Measurements from ENCODE around the gene KCNF1. TPM values are rescaled to one million over a fixed set of nuclear protein-coding genes. Genes with fewer than 3 reads are reported as not detected.

KCNF1 gene
- total and polyA plus RNA-seq, 9 donors: 0.11 to 0.30 (median 0.14) TPM; not detected in 5

DNA sequence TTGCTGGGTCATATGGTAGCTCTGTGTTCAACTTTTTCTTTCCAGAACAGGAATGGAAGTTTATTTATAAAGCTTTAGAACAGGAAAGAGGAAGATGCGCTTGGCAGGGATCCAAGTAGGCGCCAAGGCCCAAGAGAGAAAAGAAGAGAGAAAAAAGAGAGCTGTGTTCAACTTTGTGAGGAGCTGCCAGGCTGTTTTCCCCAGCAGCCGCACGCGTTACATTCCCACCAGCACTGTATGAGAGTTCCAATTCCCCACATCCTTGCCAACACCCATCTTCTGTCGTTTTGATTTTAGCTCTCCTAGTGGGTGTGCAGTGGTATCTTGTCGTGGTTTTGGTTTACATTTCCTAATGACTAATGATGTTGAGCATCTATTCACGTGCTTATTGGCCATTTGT, 51.4 kb downstream of the KCNF1 start:
- Histone ChIP-seq H3K36me3 (no peaks in the 10 kb centered on the region), H3K4me3 (no peak overlapping the region), H3K27me3 (no peaks in the 10 kb centered on the region), H3K9me3 (no peaks in the 10 kb centered on the region), H3K27ac (no peak overlapping the region), H3K4me1 (ENCODE audit: insufficient read depth) (no peaks in the 10 kb centered on the region)
- WGBS, 3 donors: 40 to 46% (median 46%) methylated on average over 8 of the region's 8 CpGs
- no peak for DNase-seq
- intact Hi-C loops (cut with DNase I): no loop called here
- TF ChIP-seq, protein P1, sequence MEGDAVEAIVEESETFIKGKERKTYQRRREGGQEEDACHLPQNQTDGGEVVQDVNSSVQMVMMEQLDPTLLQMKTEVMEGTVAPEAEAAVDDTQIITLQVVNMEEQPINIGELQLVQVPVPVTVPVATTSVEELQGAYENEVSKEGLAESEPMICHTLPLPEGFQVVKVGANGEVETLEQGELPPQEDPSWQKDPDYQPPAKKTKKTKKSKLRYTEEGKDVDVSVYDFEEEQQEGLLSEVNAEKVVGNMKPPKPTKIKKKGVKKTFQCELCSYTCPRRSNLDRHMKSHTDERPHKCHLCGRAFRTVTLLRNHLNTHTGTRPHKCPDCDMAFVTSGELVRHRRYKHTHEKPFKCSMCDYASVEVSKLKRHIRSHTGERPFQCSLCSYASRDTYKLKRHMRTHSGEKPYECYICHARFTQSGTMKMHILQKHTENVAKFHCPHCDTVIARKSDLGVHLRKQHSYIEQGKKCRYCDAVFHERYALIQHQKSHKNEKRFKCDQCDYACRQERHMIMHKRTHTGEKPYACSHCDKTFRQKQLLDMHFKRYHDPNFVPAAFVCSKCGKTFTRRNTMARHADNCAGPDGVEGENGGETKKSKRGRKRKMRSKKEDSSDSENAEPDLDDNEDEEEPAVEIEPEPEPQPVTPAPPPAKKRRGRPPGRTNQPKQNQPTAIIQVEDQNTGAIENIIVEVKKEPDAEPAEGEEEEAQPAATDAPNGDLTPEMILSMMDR (IDR thresholded peaks at IDR 0.05): no peak
- TF ChIP-seq EP300 (IDR thresholded peaks at IDR 0.05) (no peak), POLR2A (IDR thresholded peaks at IDR 0.05) (no peak)

Small RNA genes within 50 kb of the gene (small RNA-seq; reads per million reads assigned to genes)
- not detected for gene AC079587.1

Other genes starting within 250 kb of the KCNF1 start
- gene NOL10, start 222.0 kb upstream of the KCNF1 start, total RNA-seq: 10 to 100 TPM; 15.5 to 25.3 (median 21.5) TPM
- 10 to 100 TPM in 1 of 2 donors, 1 to 10 TPM in 1; 9.4 to 20.9 TPM for gene NOL10, start 222.0 kb upstream of the KCNF1 start, polyA plus RNA-seq
- 10 to 100 TPM in 1 of 7 donors, 1 to 10 TPM in 2, under 1 TPM in 2, not detected in 2; 0.17 to 10.8 (median 1.3) TPM for gene ATP6V1C2, start 190.3 kb upstream of the KCNF1 start, total RNA-seq
- gene ATP6V1C2, start 190.3 kb upstream of the KCNF1 start, polyA plus RNA-seq: under 1 TPM; 0.40 to 0.48 TPM
- 100 to 1,000 TPM in 4 of 7 donors, 10 to 100 TPM in 3; 60.6 to 166 (median 109) TPM for gene PDIA6, start 99.1 kb upstream of the KCNF1 start, total RNA-seq
- 100 to 1,000 TPM; 102 to 220 TPM for gene PDIA6, start 99.1 kb upstream of the KCNF1 start, polyA plus RNA-seq
- 10 to 100 TPM; 22.9 to 76.2 (median 29.1) TPM for gene SLC66A3, start 243.5 kb downstream of the KCNF1 start, total RNA-seq
- gene SLC66A3, start 243.5 kb downstream of the KCNF1 start, polyA plus RNA-seq: 10 to 100 TPM; 36.5 to 43.5 TPM